ENCODE results near the gene PCYT1A. TPM values are rescaled to one million over a fixed set of nuclear protein-coding genes. Genes with fewer than 3 reads are reported as not detected.

The PCYT1A gene
- total RNA-seq, 1 experiment from 2014 or later = 96.8 TPM

- ChIA-PET CTCF (no interaction called here), POLR2A (no interaction called here)
- no peak for TF ChIP-seq SIN3A (IDR thresholded peaks at IDR 0.05; ENCODE audit: borderline replicate concordance, insufficient read depth, low read depth, low read length)
- TF ChIP-seq REST (IDR thresholded peaks at IDR 0.05; ENCODE audit: insufficient read depth in 1 of 2, low read depth in 2 of 2, low read length in 1 of 2) = no peak
- TF ChIP-seq CTCF (IDR thresholded peaks at IDR 0.05) = no peak
- no peak for TF ChIP-seq POLR2AphosphoS5 (IDR thresholded peaks at IDR 0.05; ENCODE audit: low read depth, low read length)
- TF ChIP-seq TCF7L2 (IDR thresholded peaks at IDR 0.05; ENCODE audit: low read depth, low read length) = no peak
- no peak for ATAC-seq
- peaks cover 4% of the 10 kb centered on the region for H3K4me1 ChIP-seq (ENCODE audit: control insufficient read depth, insufficient read depth, low read length)
- DNase-seq (ENCODE audit: low read depth, low spot score) = no peak
- in situ Hi-C loops (cut with HindIII; ENCODE audit: low pct_unique_long_range_greater_than_20kb, low sequenced_read_pairs) (no loop called here), intact Hi-C loops (cut with micrococcal nuclease; ENCODE audit: unreplicated experiment) (no loop called here)
- H3K9me3 ChIP-seq (ENCODE audit: control insufficient read depth, insufficient read depth, low read depth, low read length) = no peaks in the 10 kb centered on the region
- H3K36me3 ChIP-seq (ENCODE audit: control insufficient read depth, insufficient read depth, low read length) = no peaks in the 10 kb centered on the region
- H3K27me3 ChIP-seq (ENCODE audit: control insufficient read depth, insufficient read depth, low read length) = no peaks in the 10 kb centered on the region
- no peak overlapping the region for H3K4me3 ChIP-seq (ENCODE audit: low read depth in 2 of 2, low read length in 2 of 2)
- no peak overlapping the region for H3K27ac ChIP-seq (ENCODE audit: low read length)
- no TSS peak for BruUV-seq (replicated peaks)
Measured at GRCh38 chr3:196216681-196217211, 70.8 kb downstream of the PCYT1A start.

DNA sequence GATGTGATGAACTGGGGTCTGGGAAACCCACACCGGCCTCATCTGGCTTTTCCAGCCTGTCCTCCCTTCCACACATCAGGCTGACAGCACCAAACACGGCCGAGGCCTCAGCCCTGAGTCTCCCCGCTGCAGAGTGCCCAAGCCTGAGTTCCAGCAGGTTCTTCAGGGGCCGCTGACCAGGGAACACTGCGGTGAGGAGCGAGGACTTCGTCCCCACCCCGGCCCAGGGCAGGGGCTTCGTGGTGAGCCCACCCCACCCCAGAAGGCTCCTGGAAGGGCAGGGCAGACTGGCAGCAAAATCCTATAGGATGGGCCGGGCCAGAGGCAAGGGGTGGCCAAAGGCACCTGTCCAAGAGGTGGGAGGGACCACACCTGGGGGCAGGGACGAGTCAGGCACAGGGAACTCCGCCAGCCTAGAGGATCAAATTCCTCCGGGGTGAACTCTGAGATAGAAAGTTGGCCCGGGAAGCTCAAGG lies 71.4 kb downstream of the PCYT1A start, which contains the start of gene SLC51A:
TSS of gene SLC51A (plus strand) at position 446 of the 476 bp plus-strand sequence. CDS start 179 bp downstream, outside the sequence.
- intact Hi-C loops (cut with micrococcal nuclease; ENCODE audit: unreplicated experiment) (no loop called here), in situ Hi-C loops (cut with HindIII; ENCODE audit: low pct_unique_long_range_greater_than_20kb, low sequenced_read_pairs) (no loop called here)
- Histone ChIP-seq H3K36me3 (ENCODE audit: control insufficient read depth, insufficient read depth, low read length) (no peaks in the 10 kb centered on the region), H3K4me1 (ENCODE audit: control insufficient read depth, insufficient read depth, low read length) (peaks cover 4% of the 10 kb centered on the region), H3K9me3 (ENCODE audit: control insufficient read depth, insufficient read depth, low read depth, low read length) (no peaks in the 10 kb centered on the region), H3K27me3 (ENCODE audit: control insufficient read depth, insufficient read depth, low read length) (no peaks in the 10 kb centered on the region), H3K27ac (ENCODE audit: low read length) (no peak within 1 kb of the TSS), H3K4me3 (ENCODE audit: low read depth in 2 of 2, low read length in 2 of 2) (no peak within 1 kb of the TSS)
- TF ChIP-seq REST (IDR thresholded peaks at IDR 0.05; ENCODE audit: insufficient read depth in 1 of 2, low read depth in 2 of 2, low read length in 1 of 2) (no peak), TCF7L2 (IDR thresholded peaks at IDR 0.05; ENCODE audit: low read depth, low read length) (no peak), POLR2AphosphoS5 (IDR thresholded peaks at IDR 0.05; ENCODE audit: low read depth, low read length) (no peak)
- no TSS peak for BruUV-seq (replicated peaks)
- CTCF ChIA-PET = no interaction called here
- ATAC-seq (no peak), DNase-seq (ENCODE audit: low read depth, low spot score) (no peak)
- POLR2A ChIA-PET = no interaction called here
